HG03432 (cell line): ENCODE results near the gene FAM199X.
A peak's percentile ranks its signal among the peaks of the same experiment; 100 is the strongest.

Experiments
- ATAC-seq: cut with Tn5 transposase; IDR thresholded peaks from one replicate; pipeline ENCODE4 v1.9.1; 2021; ENCODE audit warnings: mild to moderate bottlenecking, moderate library complexity; ENCODE audit not compliant: unreplicated experiment

Gene FAM199X

GRCh38 chrX:104165894-104166734 lies at the start of gene FAM199X:
TSS of gene FAM199X (plus strand) at chrX:104166453. CDS start at chrX:104166786, 333 bp downstream.
- ATAC-seq, result peak; percentile 97

- ATAC-seq, result no peak
Measured at GRCh38 chrX:104117759-104118158, 48.5 kb upstream of the FAM199X start.

- no peak for ATAC-seq
Measured at GRCh38 chrX:104118765-104119164, 47.5 kb upstream of the FAM199X start.

- ATAC-seq, result peak; percentile 46
Measured at GRCh38 chrX:104122829-104123228, 43.4 kb upstream of the FAM199X start.

- no peak for ATAC-seq
Measured at GRCh38 chrX:104126856-104127255, 39.4 kb upstream of the FAM199X start.

GRCh38 chrX:104130808-104131207 lies 35.4 kb upstream of the FAM199X start:
- ATAC-seq, result no peak

- no peak for ATAC-seq
Measured at GRCh38 chrX:104134583-104135261, 31.5 kb upstream of the FAM199X start.

GRCh38 chrX:104135677-104136076 lies 30.6 kb upstream of the FAM199X start:
- ATAC-seq, result no peak

GRCh38 chrX:104136241-104137019 lies 29.8 kb upstream of the FAM199X start:
- peak; percentile 95 for ATAC-seq

GRCh38 chrX:104137496-104137895 lies 28.8 kb upstream of the FAM199X start:
- ATAC-seq, result no peak

GRCh38 chrX:104141087-104141760 lies 25.0 kb upstream of the FAM199X start:
- no peak for ATAC-seq

- no peak for ATAC-seq
Measured at GRCh38 chrX:104151037-104151436, 15.2 kb upstream of the FAM199X start.

- peak; percentile 95 for ATAC-seq
Measured at GRCh38 chrX:104156630-104157529, 9.4 kb upstream of the FAM199X start, which contains the start of gene SLC25A53. TSS of gene SLC25A53 (minus strand) at chrX:104157009. CDS start at chrX:104105257, 51,752 bp downstream.

GRCh38 chrX:104166735-104167436 lies 633 bp downstream of the FAM199X start:
- ATAC-seq, result no peak

- no peak for ATAC-seq
Measured at GRCh38 chrX:104168127-104168526, 1.9 kb downstream of the FAM199X start.

- no peak for ATAC-seq
Measured at GRCh38 chrX:104172121-104172520, 5.9 kb downstream of the FAM199X start.

- no peak for ATAC-seq
Measured at GRCh38 chrX:104172788-104173187, 6.5 kb downstream of the FAM199X start.

GRCh38 chrX:104173841-104174240 lies 7.6 kb downstream of the FAM199X start:
- ATAC-seq, result no peak

GRCh38 chrX:104183685-104184084 lies 17.4 kb downstream of the FAM199X start:
- ATAC-seq, result no peak
